HCT116 (cell line): ENCODE measurements around the gene ATXN7L1. TPM values are rescaled to one million over a fixed set of nuclear protein-coding genes. Genes with fewer than 3 reads are reported as not detected.
"Not testable (repeated sequence)": the region's sequence is repeated elsewhere in the genome, so short reads cannot be mapped to it uniquely, and the experiment has no call there.

Experiments
- ATAC-seq: fragments of 200-7000 bp; cut with Tn5 transposase; 2 replicates; pipeline ENCODE4 v1.9.1; 2020; ENCODE audit warnings: mild to moderate bottlenecking, moderate library complexity
- BruUV-seq: library from RNA; stranded (reverse); fragments of 400-500 nt; replicated peaks from 2 replicates; lab custom pipeline; 2021; lab: Mats Ljungman, UMichigan
- CTCF ChIA-PET: fragments of 300-600 bp; sonication (Branson Sonifier 250); formaldehyde crosslinking; loops from one replicate; lab custom pipeline; 2021; ENCODE audit warnings: antibody characterized with exemption; lab: Charles Lee
- POLR2A ChIA-PET: fragments of 300-600, 350-600 bp; sonication (Branson Sonifier 250); formaldehyde crosslinking; loops from one replicate; lab custom pipeline; 2021; ENCODE audit warnings: antibody characterized with exemption; lab: Charles Lee
- RAD21 ChIA-PET, 2 experiments: fragments of 300-600 bp; sonication (Branson Sonifier 250); formaldehyde crosslinking; loops; one replicate each; lab custom pipeline; 2023; ENCODE audit warnings: low total read pairs in 2 of 2; ENCODE audit not compliant: uncharacterized antibody in 2 of 2, unreplicated experiment in 2 of 2, low non-redundant PET in 1 of 2; lab: Charles Lee
- DNase-seq: peaks from one replicate; pipeline ENCODE4 v3.0.0-alpha.2; 2010; ENCODE audit warnings: low read depth, low spot score
- H2AFZ ChIP-seq: fragments of 200-600 bp; shearing (Covaris generic), sonication (generic); 2 replicates; pipeline ENCODE4 v1.6.1; 2017; ENCODE audit warnings: low read depth, mixed run types, mixed read lengths, antibody characterized with exemption, low read length; ENCODE audit not compliant: poor library complexity, severe bottlenecking
- H3K27ac ChIP-seq: 2 replicates; pipeline ENCODE4 v1.5.1; 2012; ENCODE audit warnings: low read depth, low read length
- H3K27me3 ChIP-seq: fragments of 200-600 bp; sonication (generic); 2 replicates; pipeline ENCODE4 v1.6.1; 2016; ENCODE audit warnings: mixed run types, low read length, mixed read lengths; ENCODE audit not compliant: insufficient read depth
- H3K36me3 ChIP-seq, 2 experiments: fragments of 200-500 bp in 1 of 2; fragments of 200-600 bp in 1 of 2; sonication (Bioruptor generic) in 1 of 2; sonication (generic) in 1 of 2; 2 replicates each; pipeline versions ENCODE4 v1.5.1 to v1.6.1; 2014 to 2016; ENCODE audit warnings: low read length in 2 of 2, inconsistent platforms in 1 of 2, mixed read lengths in 1 of 2, mixed run types in 1 of 2; ENCODE audit not compliant: insufficient read depth in 2 of 2, control insufficient read depth in 1 of 2
- H3K4me1 ChIP-seq, 2 experiments: fragments of 200-600 bp in 1 of 2; sonication (generic) in 1 of 2; 2 replicates each; pipeline versions ENCODE4 v1.5.1 to v1.6.1; 2012 to 2017; ENCODE audit warnings: low read length in 2 of 2, inconsistent platforms in 1 of 2, mild to moderate bottlenecking in 1 of 2, mixed read lengths in 1 of 2, mixed run types in 1 of 2, moderate library complexity in 1 of 2; ENCODE audit not compliant: insufficient read depth in 2 of 2, control insufficient read depth in 1 of 2
- H3K4me2 ChIP-seq: fragments of 200-600 bp; sonication (generic); 2 replicates; pipeline ENCODE4 v1.6.1; 2017; ENCODE audit warnings: mixed run types, low read length, mixed read lengths
- H3K4me3 ChIP-seq, 2 experiments: fragments of 200-600 bp in 1 of 2; sonication (generic) in 1 of 2; replicated peaks in 1 of 2; 2 replicates each; pipeline ENCODE4 v1.5.1; 2011 to 2016; ENCODE audit warnings: low read length in 2 of 2, control low read depth in 1 of 2, low read depth in 1 of 2, mild to moderate bottlenecking in 1 of 2, mixed read lengths in 1 of 2, mixed run types in 1 of 2
- H3K79me2 ChIP-seq: fragments of 200-600 bp; sonication (generic); 2 replicates; pipeline ENCODE4 v1.6.1; 2017; ENCODE audit warnings: mild to moderate bottlenecking, mixed run types, low read length, moderate library complexity, mixed read lengths; ENCODE audit not compliant: insufficient read depth
- H3K9ac ChIP-seq: fragments of 200-600 bp; sonication (generic); 2 replicates; pipeline ENCODE4 v1.6.1; 2016; ENCODE audit warnings: low read length, mixed read lengths
- H3K9me2 ChIP-seq: fragments of 200-600 bp; sonication (generic), shearing (Covaris generic); 2 replicates; pipeline ENCODE4 v1.6.1; 2017; ENCODE audit warnings: mixed run types, mild to moderate bottlenecking, moderate library complexity; ENCODE audit not compliant: insufficient read depth
- H3K9me3 ChIP-seq, 2 experiments: fragments of 200-500 bp in 1 of 2; fragments of 200-600 bp in 1 of 2; sonication (Bioruptor generic) in 1 of 2; sonication (generic) in 1 of 2; 2 replicates each; pipeline ENCODE4 v1.6.1; 2014 to 2017; ENCODE audit warnings: low read length in 2 of 2, mixed read lengths in 2 of 2, inconsistent platforms in 1 of 2, low read depth in 1 of 2, mild to moderate bottlenecking in 1 of 2, mixed run types in 1 of 2, moderate library complexity in 1 of 2; ENCODE audit not compliant: control insufficient read depth in 1 of 2, insufficient read depth in 1 of 2
- H4K20me1 ChIP-seq: fragments of 200-600 bp; sonication (generic), shearing (Covaris generic); 2 replicates; pipeline ENCODE4 v1.6.1; 2017; ENCODE audit warnings: mixed run types, mild to moderate bottlenecking, moderate library complexity; ENCODE audit not compliant: insufficient read depth
- CBX3 ChIP-seq: IDR thresholded peaks from 2 replicates; pipeline ENCODE4 v1.6.1; 2012; ENCODE audit warnings: low read depth
- YY1 ChIP-seq: IDR thresholded peaks from 2 replicates; pipeline ENCODE4 v1.6.1; 2011; ENCODE audit warnings: low read length, low read depth, moderate library complexity, mild to moderate bottlenecking; ENCODE audit not compliant: insufficient replicate concordance; ENCODE audit errors: extremely low read depth
- intact Hi-C: fragments of 100-400 bp; cut with micrococcal nuclease; formaldehyde crosslinking; loops from 2 replicates; pipeline ENCODE4 v1.10.0; 2022
- total RNA-seq: library from RNA; stranded (reverse); gene quantifications from one replicate; pipeline ENCODE4 v1.2.1, GENCODE V29; 2021; ENCODE audit not compliant: unreplicated experiment

ATXN7L1 gene
- total RNA-seq, 1 experiment from 2014 or later = 11.5 TPM

GRCh38 chr7:105711726-105712402, 164.5 kb downstream of the ATXN7L1 start:
- Histone ChIP-seq H3K27me3 (no peaks in the 10 kb centered on the region), H3K36me3 (no peaks in the 10 kb centered on the region), H3K79me2 (no peaks in the 10 kb centered on the region), H3K9me3 (peaks cover 7 to 12% of the 10 kb centered on the region in 2 experiments; a peak in 3 of 4 replicates), H3K9ac (no peak overlapping the region), H3K27ac (no peak overlapping the region), H3K4me2 (no peak overlapping the region), H3K9me2 (no peaks in the 10 kb centered on the region), H2AFZ (no peak overlapping the region), H3K4me1 (peaks cover 0 to 4% of the 10 kb centered on the region in 2 experiments; a peak in 1 of 4 replicates), H4K20me1 (no peaks in the 10 kb centered on the region), H3K4me3 (no peak overlapping the region)
- POLR2A ChIA-PET = no interaction called here
- CTCF ChIA-PET = no interaction called here
- TF ChIP-seq YY1 (no peak), CBX3 (peak; percentile 46; the same call in 1 of the 2 replicates)
- BruUV-seq = no TSS peak
- RAD21 ChIA-PET = no interaction called here
- DNase-seq (no peak), ATAC-seq (no peak)
- intact Hi-C loops = no loop called here

GRCh38 chr7:105710720-105711119, 165.7 kb downstream of the ATXN7L1 start:
- POLR2A ChIA-PET, ATAC-seq, CTCF ChIA-PET, H3K4me1 ChIP-seq, H2AFZ ChIP-seq, H3K27ac ChIP-seq, DNase-seq, H3K79me2 ChIP-seq, H3K9me2 ChIP-seq, H3K4me2 ChIP-seq, intact Hi-C loops, H3K27me3 ChIP-seq, H4K20me1 ChIP-seq, RAD21 ChIA-PET, H3K9ac ChIP-seq, H3K4me3 ChIP-seq, H3K36me3 ChIP-seq, BruUV-seq: not testable (repeated sequence)
- H3K9me3 ChIP-seq = peaks cover 7 to 12% of the 10 kb centered on the region in 2 experiments; a peak in 3 of 4 replicates
